ENCODE results near the gene CCL26.
"Not testable (repeated sequence)": the region's sequence is repeated elsewhere in the genome, so short reads cannot be mapped to it uniquely, and the experiment has no call there.

The CCL26 gene

GRCh38 chr7:75722373-75722772 is 49.6 kb downstream of the CCL26 start:
- TF ChIP-seq ZNF274 (IDR thresholded peaks at IDR 0.05; ENCODE audit: low read depth, low read length), result no peak
- no peak overlapping the region for H3K4me3 ChIP-seq (ENCODE audit: low read length)

- H3K4me3 ChIP-seq (ENCODE audit: low read length), result not testable (repeated sequence)
Measured at GRCh38 chr7:75721922-75722321, 50.1 kb downstream of the CCL26 start.

GRCh38 chr7:75721426-75721825 is 50.6 kb downstream of the CCL26 start:
- no peak for TF ChIP-seq ZNF274 (IDR thresholded peaks at IDR 0.05; ENCODE audit: low read depth, low read length)
- H3K4me3 ChIP-seq (ENCODE audit: low read length), result no peak overlapping the region

GRCh38 chr7:75719626-75720025 is 52.4 kb downstream of the CCL26 start:
- H3K4me3 ChIP-seq (ENCODE audit: low read length), result no peak overlapping the region
- TF ChIP-seq ZNF274 (IDR thresholded peaks at IDR 0.05; ENCODE audit: low read depth, low read length), result no peak

Data from GM08714 (cell line).